ENCODE measurements around the gene PRSS33. TPM values are rescaled to one million over a fixed set of nuclear protein-coding genes. Genes with fewer than 3 reads are reported as not detected.

PRSS33 gene
- total and polyA plus RNA-seq, 9 of the 15 experiments (the other 6 are each of a cell fraction or from before 2014, with no cell fraction given) = not detected

- TF ChIP-seq CTCFL (IDR thresholded peaks at IDR 0.05; ENCODE audit: borderline replicate concordance, insufficient read depth, low read depth, low read length, poor library complexity, severe bottlenecking) (peak; percentile 97), HCFC1 (IDR thresholded peaks at IDR 0.05; ENCODE audit: low read depth, low read length) (peak; percentile 47), ETV6 (IDR thresholded peaks at IDR 0.05; ENCODE audit: borderline replicate concordance in 1 of 2, low read depth in 2 of 2, low read length in 1 of 2) (no peak), ETV6 (CRISPR knock-in tag; IDR thresholded peaks at IDR 0.05; ENCODE audit: borderline replicate concordance) (no peak), ZC3H11A (IDR thresholded peaks at IDR 0.05; ENCODE audit: low read depth, low read length) (no peak), ZNF589 (CRISPR knock-in tag; IDR thresholded peaks at IDR 0.05; ENCODE audit: low read depth) (no peak), POLR2A (conservative IDR thresholded peaks at IDR 0.05) (peak; percentile 68), RAD21 (CRISPR knock-in tag; conservative IDR thresholded peaks at IDR 0.05 in 1 of 2, IDR thresholded peaks at IDR 0.05 in 1 of 2) (peak; percentile 26 to 37; a peak in 2 of 4 replicates), NEUROD1 (IDR thresholded peaks at IDR 0.05; ENCODE audit: borderline replicate concordance, low read depth, low read length, partially characterized antibody) (peak; percentile 17), SFPQ (IDR thresholded peaks at IDR 0.05; ENCODE audit: low read depth, low read length) (no peak), YY1 (IDR thresholded peaks at IDR 0.05; ENCODE audit: borderline replicate concordance in 1 of 3, control insufficient read depth in 1 of 3, extremely low read depth in 1 of 3, insufficient read depth in 3 of 3, insufficient read length in 1 of 3, insufficient replicate concordance in 2 of 3, low read depth in 1 of 3, low read length in 2 of 3) (peak in 2 of 3 experiments; percentile 76 to 80), POLR2G (IDR thresholded peaks at IDR 0.05; ENCODE audit: low read depth, low read length) (peak; percentile 85), PHF8 (IDR thresholded peaks at IDR 0.05; ENCODE audit: borderline replicate concordance, low read length) (peak; percentile 53; the same call in 1 of the 2 replicates), ZEB2 (IDR thresholded peaks at IDR 0.05) (no peak), SREBF2 (CRISPR knock-in tag; IDR thresholded peaks at IDR 0.05) (no peak), GABPB2 (CRISPR knock-in tag; conservative IDR thresholded peaks at IDR 0.05) (no peak), E2F6 (IDR thresholded peaks at IDR 0.05; ENCODE audit: borderline replicate concordance in 1 of 2, extremely low read depth in 1 of 2, insufficient read depth in 1 of 2, insufficient read length in 1 of 2, low read depth in 1 of 2, low read length in 1 of 2, poor library complexity in 1 of 2, severe bottlenecking in 1 of 2) (peak in 1 of 2 experiments; percentile 67), CCNT2 (IDR thresholded peaks at IDR 0.05; ENCODE audit: borderline replicate concordance, extremely low read depth, insufficient read length, low read depth, low read length) (peak; percentile 18)
Measured at GRCh38 chr16:2816751-2817339, 29.5 kb upstream of the PRSS33 start, which contains the start of gene PRSS21 (continued).

Data from K562 (cell line).